Measurements from ENCODE around the gene HOMER2. TPM values are rescaled to one million over a fixed set of nuclear protein-coding genes. Genes with fewer than 3 reads are reported as not detected.

Gene HOMER2
- total RNA-seq, 4 donors from 2014 or later = 3.6 to 9.8 (median 7.4) TPM

DNA sequence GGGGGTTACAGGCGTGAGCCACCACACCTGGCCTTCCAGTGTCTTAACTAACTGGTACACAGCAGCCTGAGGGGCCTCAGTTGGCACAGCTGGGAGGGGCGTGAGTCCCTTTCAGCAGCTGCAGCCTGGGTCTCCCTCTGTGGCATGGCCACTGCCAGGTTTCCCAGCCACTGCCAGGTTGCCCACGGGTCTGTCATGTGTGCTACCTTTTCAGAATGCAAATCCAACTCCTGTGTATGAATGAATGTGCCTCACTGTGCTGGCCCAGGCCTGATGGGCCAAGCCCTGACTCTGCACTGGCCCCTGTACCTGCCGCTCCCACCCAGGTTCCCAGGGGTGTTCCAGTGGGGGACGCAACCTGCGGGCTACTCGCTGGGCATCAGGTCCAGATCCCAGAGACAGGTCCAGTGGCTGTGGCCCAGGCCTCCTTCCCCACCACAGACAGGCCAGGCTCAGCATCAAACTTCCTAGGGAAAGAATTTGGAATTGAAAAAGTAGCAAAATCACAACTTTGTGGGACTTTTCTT lies 117.1 kb downstream of the HOMER2 start:
- no peak for TF ChIP-seq CTCF (IDR thresholded peaks at IDR 0.05; ENCODE audit: low read depth)

GRCh38 chr15:82833362-82833682 lies 119.2 kb downstream of the HOMER2 start:
- no peak for TF ChIP-seq CTCF (IDR thresholded peaks at IDR 0.05; ENCODE audit: low read depth)

- no peak for TF ChIP-seq CTCF (IDR thresholded peaks at IDR 0.05; ENCODE audit: low read depth)
Observed at GRCh38 chr15:82832601-82833361, 119.7 kb downstream of the HOMER2 start.

- no peak for TF ChIP-seq CTCF (IDR thresholded peaks at IDR 0.05; ENCODE audit: low read depth)
Observed at GRCh38 chr15:82831894-82832600, 120.5 kb downstream of the HOMER2 start.

DNA sequence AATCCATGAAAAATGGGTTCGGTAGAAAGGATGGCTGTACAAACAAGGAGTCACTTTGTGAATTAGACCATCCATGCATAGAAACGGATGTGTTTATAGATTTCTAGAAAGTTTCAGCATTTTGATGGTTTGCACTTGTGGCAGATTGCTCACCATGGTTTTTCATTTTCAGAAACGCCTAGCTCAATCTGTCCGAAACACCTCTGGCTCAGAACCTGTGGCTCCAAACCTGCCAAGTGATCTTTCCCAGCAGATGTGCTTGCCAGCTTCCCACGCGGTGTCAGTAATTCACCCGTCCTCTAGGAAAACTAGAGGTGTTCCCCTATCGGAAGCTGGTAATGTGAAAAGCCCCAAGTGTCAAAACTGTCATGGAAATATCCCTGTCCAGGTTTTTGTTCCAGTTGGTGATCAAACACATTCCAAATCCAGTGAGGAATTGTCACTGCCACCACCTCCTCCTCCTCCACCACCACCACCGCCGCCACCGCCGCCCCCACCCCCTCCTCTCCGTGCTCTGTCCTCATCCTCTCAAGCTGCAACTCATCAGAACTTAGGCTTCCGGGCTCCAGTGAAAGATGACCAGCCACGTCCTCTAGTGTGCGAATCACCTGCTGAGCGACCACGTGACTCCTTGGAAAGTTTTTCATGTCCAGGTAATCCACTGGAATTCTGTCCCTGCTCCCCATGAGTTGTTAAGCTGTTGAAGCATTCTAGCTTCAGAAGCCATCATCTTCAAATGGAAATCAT lies 121.9 kb downstream of the HOMER2 start:
- no peak for TF ChIP-seq CTCF (IDR thresholded peaks at IDR 0.05; ENCODE audit: low read depth)

- TF ChIP-seq CTCF (IDR thresholded peaks at IDR 0.05; ENCODE audit: low read depth) = no peak
Observed at GRCh38 chr15:82829234-82829633, 123.3 kb downstream of the HOMER2 start.

DNA sequence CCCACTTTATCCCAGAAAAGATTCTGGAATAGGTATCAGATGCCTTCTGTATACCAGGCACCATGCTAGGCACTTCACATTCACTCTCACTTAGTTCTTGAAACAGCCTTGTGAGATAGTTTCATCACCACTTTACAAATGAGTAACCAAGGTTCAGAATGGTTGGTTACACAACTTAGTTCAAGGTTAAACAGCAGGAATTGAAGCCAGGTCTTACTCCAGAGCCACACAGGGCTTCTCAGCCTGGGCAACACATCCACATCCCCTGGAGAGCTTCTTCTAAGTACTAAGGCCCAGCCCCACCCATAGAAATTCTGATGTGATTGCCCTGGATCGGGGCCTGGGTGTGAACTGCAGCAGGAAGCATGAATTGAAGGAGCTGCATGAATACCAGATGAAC lies 124.4 kb downstream of the HOMER2 start:
- no peak for TF ChIP-seq CTCF (IDR thresholded peaks at IDR 0.05; ENCODE audit: low read depth)

Data from subcutaneous adipose tissue (tissue), 4 donors.